SK-N-SH treated with all-trans-retinoic acid at 6 μM for 48 hours (cell line): ENCODE measurements around the gene BMP8A.

Experiments
- ATAC-seq: fragments of 200-7000 bp; cut with Tn5 transposase; 3 replicates; pipeline ENCODE4 v1.9.1; 2020; ENCODE audit warnings: mild to moderate bottlenecking, moderate library complexity
- ARNTL ChIP-seq: fragments of 450-650 bp; formaldehyde crosslinking; IDR thresholded peaks from 2 replicates; pipeline ENCODE4 v1.5.0; 2020; ENCODE audit warnings: low read depth, mild to moderate bottlenecking, moderate library complexity, borderline replicate concordance
- BACH2 ChIP-seq: fragments of 250-450 bp; sonication (Bioruptor Pico); IDR thresholded peaks from 2 replicates; pipeline ENCODE4 v1.9.0; 2021; ENCODE audit warnings: mild to moderate bottlenecking, borderline replicate concordance
- CSDC2 ChIP-seq: fragments of 250-450 bp; sonication (Bioruptor Pico); IDR thresholded peaks from 2 replicates; pipeline ENCODE4 v1.5.0; 2020; ENCODE audit warnings: mild to moderate bottlenecking, moderate library complexity
- ESRRG ChIP-seq: fragments of 250-450 bp; sonication (Bioruptor Pico); IDR thresholded peaks from 2 replicates; pipeline ENCODE4 v1.6.1; 2021; ENCODE audit warnings: mild to moderate bottlenecking
- GLIS3 ChIP-seq: fragments of 250-450 bp; sonication (Bioruptor Pico); IDR thresholded peaks from 2 replicates; pipeline ENCODE4 v1.5.0; 2020; ENCODE audit warnings: mild to moderate bottlenecking, moderate library complexity
- OSR1 ChIP-seq: fragments of 250-450 bp; sonication (Bioruptor Pico); IDR thresholded peaks from 2 replicates; pipeline ENCODE4 v1.8.0; 2022; ENCODE audit warnings: moderate library complexity, mild to moderate bottlenecking, inconsistent platforms
- PPARA ChIP-seq: fragments of 250-450 bp; sonication (Bioruptor Pico); IDR thresholded peaks from 2 replicates; pipeline ENCODE4 v1.5.0; 2020; ENCODE audit warnings: mild to moderate bottlenecking, borderline replicate concordance
- RARB ChIP-seq: fragments of 250-450 bp; sonication (Bioruptor Pico); IDR thresholded peaks from 2 replicates; pipeline ENCODE4 v1.8.0; 2021; ENCODE audit warnings: mild to moderate bottlenecking, moderate library complexity
- SNAI2 ChIP-seq: fragments of 250-450 bp; sonication (Bioruptor Pico); IDR thresholded peaks from 2 replicates; pipeline ENCODE4 v1.5.0; 2020; ENCODE audit warnings: mild to moderate bottlenecking, moderate library complexity
- TCF4 ChIP-seq: fragments of 250-450 bp; sonication (Bioruptor Pico); IDR thresholded peaks from 2 replicates; pipeline ENCODE4 v1.8.0; 2021; ENCODE audit warnings: mild to moderate bottlenecking, moderate library complexity, borderline replicate concordance
- TOX ChIP-seq: fragments of 250-450 bp; sonication (Bioruptor Pico); IDR thresholded peaks from 2 replicates; pipeline ENCODE4 v1.8.0; 2021; ENCODE audit warnings: mild to moderate bottlenecking, moderate library complexity, borderline replicate concordance
- ZC3H10 ChIP-seq: fragments of 250-450 bp; sonication (Bioruptor Pico); IDR thresholded peaks from 2 replicates; pipeline ENCODE4 v1.5.1; 2021; ENCODE audit warnings: mild to moderate bottlenecking, moderate library complexity
- ZFP3 ChIP-seq: fragments of 250-450 bp; sonication (Bioruptor Pico); IDR thresholded peaks from 2 replicates; pipeline ENCODE4 v1.5.0; 2020; ENCODE audit warnings: mild to moderate bottlenecking, moderate library complexity
- ZFP30 ChIP-seq: fragments of 450-650 bp; formaldehyde crosslinking; IDR thresholded peaks from 2 replicates; pipeline ENCODE4 v1.5.0; 2022; ENCODE audit warnings: mild to moderate bottlenecking, moderate library complexity
- ZNF565 ChIP-seq: fragments of 450-650 bp; formaldehyde crosslinking; conservative IDR thresholded peaks from 2 replicates; pipeline ENCODE4 v1.5.0; 2020; ENCODE audit warnings: low read depth, mild to moderate bottlenecking, moderate library complexity
- ZNF70 ChIP-seq: fragments of 450-650 bp; formaldehyde crosslinking; IDR thresholded peaks from 2 replicates; pipeline ENCODE4 v1.5.0; 2020; ENCODE audit warnings: mild to moderate bottlenecking, moderate library complexity
- ZNF8 ChIP-seq: fragments of 450-650 bp; formaldehyde crosslinking; IDR thresholded peaks from 2 replicates; pipeline ENCODE4 v1.5.0; 2020; ENCODE audit warnings: mild to moderate bottlenecking, moderate library complexity
- TF ChIP-seq, protein P1 (sequence below): fragments of 250-450 bp; sonication (Bioruptor Pico); IDR thresholded peaks from 2 replicates; pipeline ENCODE4 v1.5.1; 2020; ENCODE audit warnings: low read depth, mild to moderate bottlenecking, moderate library complexity
- TF ChIP-seq, protein P2 (sequence below): fragments of 250-450 bp; sonication (Bioruptor Pico); IDR thresholded peaks from 2 replicates; pipeline ENCODE4 v1.8.0; 2021; ENCODE audit warnings: low read depth, mild to moderate bottlenecking, moderate library complexity, borderline replicate concordance
- TF ChIP-seq, protein P3 (sequence below): fragments of 250-450 bp; sonication (Bioruptor Pico); IDR thresholded peaks from 2 replicates; pipeline ENCODE4 v1.5.1; 2021; ENCODE audit warnings: mild to moderate bottlenecking, moderate library complexity
- TF ChIP-seq, protein P4 (sequence below): fragments of 250-450 bp; sonication (Bioruptor Pico); IDR thresholded peaks from 2 replicates; pipeline ENCODE4 v1.8.0; 2020; ENCODE audit warnings: mild to moderate bottlenecking, moderate library complexity, borderline replicate concordance

Gene BMP8A

DNA sequence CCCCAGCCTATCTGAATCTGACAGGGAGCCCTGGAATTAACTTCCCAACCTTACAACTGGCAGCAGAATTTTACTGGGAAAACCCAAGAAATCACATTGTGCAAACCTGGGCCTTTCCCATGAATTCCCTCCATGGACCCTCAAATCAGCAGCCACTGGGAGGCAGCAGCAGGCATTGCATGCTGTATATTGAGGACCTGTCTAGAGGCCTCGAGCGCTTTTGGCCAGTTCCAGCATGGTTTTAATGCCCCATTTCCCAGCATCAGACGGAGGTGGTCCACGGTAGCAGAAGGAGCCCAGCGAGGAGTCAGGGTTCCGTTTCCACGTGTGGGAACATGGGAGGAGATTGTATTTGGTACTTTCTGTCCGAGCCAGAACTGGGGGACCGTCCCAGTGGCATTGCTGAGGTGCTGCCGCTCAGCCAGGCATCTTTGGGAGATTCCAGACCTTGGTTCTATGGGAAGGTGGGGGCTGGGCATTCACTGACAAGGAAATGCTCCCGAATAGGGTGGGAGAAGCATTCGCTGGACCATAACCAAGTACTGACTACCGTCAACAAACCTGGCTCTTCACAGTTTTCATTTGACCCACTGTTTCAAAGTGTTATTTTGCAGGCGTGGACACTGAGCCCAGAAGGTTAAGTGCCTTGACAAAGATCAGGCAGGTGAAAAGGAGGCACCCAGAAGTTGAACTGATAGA is 15.9 kb downstream of the BMP8A start:
- peak; percentile 74 for ATAC-seq
- TF ChIP-seq ESRRG (CRISPR knock-in tag) (no peak), TCF4 (CRISPR knock-in tag) (no peak), ZC3H10 (CRISPR knock-in tag) (no peak), BACH2 (CRISPR knock-in tag) (no peak), ZNF70 (no peak), ZFP3 (CRISPR knock-in tag) (no peak), SNAI2 (no peak), ZNF565 (CRISPR knock-in tag) (no peak), ARNTL (CRISPR knock-in tag) (no peak), OSR1 (CRISPR knock-in tag) (no peak), ZNF8 (CRISPR knock-in tag) (no peak), TOX (CRISPR knock-in tag) (no peak), CSDC2 (no peak)
- TF ChIP-seq, protein P1, sequence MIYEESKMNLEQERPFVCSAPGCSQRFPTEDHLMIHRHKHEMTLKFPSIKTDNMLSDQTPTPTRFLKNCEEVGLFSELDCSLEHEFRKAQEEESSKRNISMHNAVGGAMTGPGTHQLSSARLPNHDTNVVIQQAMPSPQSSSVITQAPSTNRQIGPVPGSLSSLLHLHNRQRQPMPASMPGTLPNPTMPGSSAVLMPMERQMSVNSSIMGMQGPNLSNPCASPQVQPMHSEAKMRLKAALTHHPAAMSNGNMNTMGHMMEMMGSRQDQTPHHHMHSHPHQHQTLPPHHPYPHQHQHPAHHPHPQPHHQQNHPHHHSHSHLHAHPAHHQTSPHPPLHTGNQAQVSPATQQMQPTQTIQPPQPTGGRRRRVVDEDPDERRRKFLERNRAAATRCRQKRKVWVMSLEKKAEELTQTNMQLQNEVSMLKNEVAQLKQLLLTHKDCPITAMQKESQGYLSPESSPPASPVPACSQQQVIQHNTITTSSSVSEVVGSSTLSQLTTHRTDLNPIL (CRISPR knock-in tag) = no peak

DNA sequence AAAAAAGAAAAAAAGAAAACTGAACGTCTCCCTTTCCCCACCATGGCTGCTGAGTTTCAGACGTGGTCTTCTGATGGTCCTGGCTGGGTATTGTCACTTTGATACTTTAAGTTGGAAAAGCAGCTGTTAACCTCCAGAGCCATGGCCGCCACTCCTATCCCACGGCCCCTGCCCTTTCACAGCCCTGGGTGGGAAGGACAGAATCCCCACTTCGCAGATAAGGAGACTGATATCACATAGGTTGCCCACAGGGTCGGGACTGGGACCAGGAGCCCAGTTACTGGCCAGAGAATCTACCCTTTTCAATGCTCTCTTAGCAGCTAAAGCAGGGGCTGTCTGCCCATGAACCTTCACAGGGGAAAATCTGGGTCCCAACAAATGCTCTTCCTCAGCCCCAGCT is 16.8 kb downstream of the BMP8A start:
- no peak for ATAC-seq
- TF ChIP-seq ZC3H10 (CRISPR knock-in tag) (no peak), RARB (CRISPR knock-in tag) (no peak), GLIS3 (CRISPR knock-in tag) (no peak), TOX (CRISPR knock-in tag) (no peak), ZNF565 (CRISPR knock-in tag) (no peak), ZNF8 (CRISPR knock-in tag) (no peak), ARNTL (CRISPR knock-in tag) (no peak)
- TF ChIP-seq, protein P1 (CRISPR knock-in tag) = no peak
- TF ChIP-seq, protein P2, sequence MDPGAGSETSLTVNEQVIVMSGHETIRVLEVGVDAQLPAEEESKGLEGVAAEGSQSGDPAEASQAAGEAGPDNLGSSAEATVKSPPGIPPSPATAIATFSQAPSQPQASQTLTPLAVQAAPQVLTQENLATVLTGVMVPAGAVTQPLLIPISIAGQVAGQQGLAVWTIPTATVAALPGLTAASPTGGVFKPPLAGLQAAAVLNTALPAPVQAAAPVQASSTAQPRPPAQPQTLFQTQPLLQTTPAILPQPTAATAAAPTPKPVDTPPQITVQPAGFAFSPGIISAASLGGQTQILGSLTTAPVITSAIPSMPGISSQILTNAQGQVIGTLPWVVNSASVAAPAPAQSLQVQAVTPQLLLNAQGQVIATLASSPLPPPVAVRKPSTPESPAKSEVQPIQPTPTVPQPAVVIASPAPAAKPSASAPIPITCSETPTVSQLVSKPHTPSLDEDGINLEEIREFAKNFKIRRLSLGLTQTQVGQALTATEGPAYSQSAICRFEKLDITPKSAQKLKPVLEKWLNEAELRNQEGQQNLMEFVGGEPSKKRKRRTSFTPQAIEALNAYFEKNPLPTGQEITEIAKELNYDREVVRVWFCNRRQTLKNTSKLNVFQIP (CRISPR knock-in tag) = no peak

DNA sequence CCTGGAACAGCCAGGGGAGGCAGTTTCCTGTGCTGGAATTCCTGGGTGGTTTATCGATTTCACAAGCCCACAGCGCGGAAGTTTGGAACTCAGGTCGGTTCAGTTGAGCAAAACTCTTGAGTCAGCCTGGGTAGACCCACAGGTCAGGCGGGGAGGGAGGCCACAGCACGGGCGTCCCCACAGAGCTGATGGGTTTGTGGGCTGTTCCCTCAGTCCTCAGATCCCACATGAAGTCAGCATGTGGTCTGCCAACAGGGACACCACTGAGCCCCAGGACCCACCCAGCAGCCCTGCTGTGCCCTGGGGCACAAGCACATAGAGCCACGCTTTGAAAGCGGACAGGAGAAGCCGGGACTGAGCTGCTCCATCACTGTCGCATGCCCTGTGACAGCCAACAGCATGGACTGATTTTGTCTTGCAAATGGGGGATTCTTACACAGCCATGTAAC is 17.4 kb downstream of the BMP8A start:
- no peak; the same call in 2 of the 3 replicates for ATAC-seq
- no peak for TF ChIP-seq OSR1 (CRISPR knock-in tag)
- no peak for TF ChIP-seq PPARA (CRISPR knock-in tag)
- TF ChIP-seq RARB (CRISPR knock-in tag) = no peak
- TF ChIP-seq, protein P3, sequence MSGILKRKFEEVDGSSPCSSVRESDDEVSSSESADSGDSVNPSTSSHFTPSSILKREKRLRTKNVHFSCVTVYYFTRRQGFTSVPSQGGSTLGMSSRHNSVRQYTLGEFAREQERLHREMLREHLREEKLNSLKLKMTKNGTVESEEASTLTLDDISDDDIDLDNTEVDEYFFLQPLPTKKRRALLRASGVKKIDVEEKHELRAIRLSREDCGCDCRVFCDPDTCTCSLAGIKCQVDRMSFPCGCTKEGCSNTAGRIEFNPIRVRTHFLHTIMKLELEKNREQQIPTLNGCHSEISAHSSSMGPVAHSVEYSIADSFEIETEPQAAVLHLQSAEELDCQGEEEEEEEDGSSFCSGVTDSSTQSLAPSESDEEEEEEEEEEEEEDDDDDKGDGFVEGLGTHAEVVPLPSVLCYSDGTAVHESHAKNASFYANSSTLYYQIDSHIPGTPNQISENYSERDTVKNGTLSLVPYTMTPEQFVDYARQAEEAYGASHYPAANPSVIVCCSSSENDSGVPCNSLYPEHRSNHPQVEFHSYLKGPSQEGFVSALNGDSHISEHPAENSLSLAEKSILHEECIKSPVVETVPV (CRISPR knock-in tag) = no peak
- TF ChIP-seq ARNTL (CRISPR knock-in tag) = no peak
- no peak for TF ChIP-seq ZFP30 (CRISPR knock-in tag)
- no peak for TF ChIP-seq ZNF70
- no peak for TF ChIP-seq ZC3H10 (CRISPR knock-in tag)
- TF ChIP-seq ZFP3 (CRISPR knock-in tag) = no peak
- TF ChIP-seq ZNF565 (CRISPR knock-in tag) = no peak
- no peak for TF ChIP-seq TCF4 (CRISPR knock-in tag)
- TF ChIP-seq, protein P2 (CRISPR knock-in tag) = no peak
- TF ChIP-seq, protein P4, sequence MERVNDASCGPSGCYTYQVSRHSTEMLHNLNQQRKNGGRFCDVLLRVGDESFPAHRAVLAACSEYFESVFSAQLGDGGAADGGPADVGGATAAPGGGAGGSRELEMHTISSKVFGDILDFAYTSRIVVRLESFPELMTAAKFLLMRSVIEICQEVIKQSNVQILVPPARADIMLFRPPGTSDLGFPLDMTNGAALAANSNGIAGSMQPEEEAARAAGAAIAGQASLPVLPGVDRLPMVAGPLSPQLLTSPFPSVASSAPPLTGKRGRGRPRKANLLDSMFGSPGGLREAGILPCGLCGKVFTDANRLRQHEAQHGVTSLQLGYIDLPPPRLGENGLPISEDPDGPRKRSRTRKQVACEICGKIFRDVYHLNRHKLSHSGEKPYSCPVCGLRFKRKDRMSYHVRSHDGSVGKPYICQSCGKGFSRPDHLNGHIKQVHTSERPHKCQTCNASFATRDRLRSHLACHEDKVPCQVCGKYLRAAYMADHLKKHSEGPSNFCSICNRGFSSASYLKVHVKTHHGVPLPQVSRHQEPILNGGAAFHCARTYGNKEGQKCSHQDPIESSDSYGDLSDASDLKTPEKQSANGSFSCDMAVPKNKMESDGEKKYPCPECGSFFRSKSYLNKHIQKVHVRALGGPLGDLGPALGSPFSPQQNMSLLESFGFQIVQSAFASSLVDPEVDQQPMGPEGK = no peak
- no peak for TF ChIP-seq CSDC2
